ENCODE results near the gene TMEM106C.

TMEM106C gene

DNA sequence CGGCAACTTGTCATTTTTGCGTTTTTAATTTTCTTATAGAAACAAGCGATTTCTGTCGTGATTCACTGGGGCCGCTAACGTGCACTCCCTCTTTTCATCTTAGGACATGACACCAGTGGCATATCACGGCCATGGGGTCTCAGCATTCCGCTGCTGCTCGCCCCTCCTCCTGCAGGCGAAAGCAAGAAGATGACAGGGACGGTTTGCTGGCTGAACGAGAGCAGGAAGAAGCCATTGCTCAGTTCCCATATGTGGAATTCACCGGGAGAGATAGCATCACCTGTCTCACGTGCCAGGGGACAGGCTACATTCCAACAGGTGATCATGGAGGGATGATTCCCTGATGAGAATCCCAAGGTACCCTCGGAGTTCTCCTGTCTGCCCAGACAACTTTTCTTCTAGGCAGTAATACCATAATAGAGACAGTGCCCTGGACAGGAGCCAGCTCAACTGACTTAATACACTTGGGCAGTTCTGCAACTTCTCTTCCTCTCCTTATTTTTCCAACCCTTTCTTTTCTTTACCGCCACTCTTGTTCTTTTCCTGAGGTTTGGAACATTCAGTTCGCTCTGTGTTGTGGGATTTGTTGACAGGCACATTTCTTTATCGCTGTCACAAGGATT, 821 bp downstream of the TMEM106C start:
- peak overlapping the region; percentile 92 for H3K4me3 ChIP-seq (ENCODE audit: low read depth, low read length)
- TF ChIP-seq CTCF (IDR thresholded peaks at IDR 0.05; ENCODE audit: borderline replicate concordance, insufficient read depth, low read depth, low read length): no peak

DNA sequence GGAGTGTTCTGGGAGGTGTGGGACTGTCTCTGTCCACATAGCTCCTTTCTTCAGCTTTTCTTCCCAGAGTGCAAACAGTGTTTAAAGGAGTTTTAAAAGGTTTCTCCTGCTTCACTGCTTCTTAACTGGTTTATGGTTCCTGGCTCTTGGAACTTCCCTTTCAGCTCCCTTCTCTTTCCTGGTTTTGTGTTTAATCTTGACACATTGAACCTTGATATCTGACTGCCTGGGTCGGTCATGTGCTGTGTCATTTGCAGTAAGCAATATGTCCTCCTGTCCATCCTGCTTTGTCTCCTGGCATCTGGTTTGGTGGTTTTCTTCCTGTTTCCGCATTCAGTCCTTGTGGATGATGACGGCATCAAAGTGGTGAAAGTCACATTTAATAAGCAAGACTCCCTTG, 2.2 kb downstream of the TMEM106C start:
- no peak overlapping the region for H3K4me3 ChIP-seq (ENCODE audit: low read depth, low read length)
- no peak for TF ChIP-seq CTCF (IDR thresholded peaks at IDR 0.05; ENCODE audit: borderline replicate concordance, insufficient read depth, low read depth, low read length)

DNA sequence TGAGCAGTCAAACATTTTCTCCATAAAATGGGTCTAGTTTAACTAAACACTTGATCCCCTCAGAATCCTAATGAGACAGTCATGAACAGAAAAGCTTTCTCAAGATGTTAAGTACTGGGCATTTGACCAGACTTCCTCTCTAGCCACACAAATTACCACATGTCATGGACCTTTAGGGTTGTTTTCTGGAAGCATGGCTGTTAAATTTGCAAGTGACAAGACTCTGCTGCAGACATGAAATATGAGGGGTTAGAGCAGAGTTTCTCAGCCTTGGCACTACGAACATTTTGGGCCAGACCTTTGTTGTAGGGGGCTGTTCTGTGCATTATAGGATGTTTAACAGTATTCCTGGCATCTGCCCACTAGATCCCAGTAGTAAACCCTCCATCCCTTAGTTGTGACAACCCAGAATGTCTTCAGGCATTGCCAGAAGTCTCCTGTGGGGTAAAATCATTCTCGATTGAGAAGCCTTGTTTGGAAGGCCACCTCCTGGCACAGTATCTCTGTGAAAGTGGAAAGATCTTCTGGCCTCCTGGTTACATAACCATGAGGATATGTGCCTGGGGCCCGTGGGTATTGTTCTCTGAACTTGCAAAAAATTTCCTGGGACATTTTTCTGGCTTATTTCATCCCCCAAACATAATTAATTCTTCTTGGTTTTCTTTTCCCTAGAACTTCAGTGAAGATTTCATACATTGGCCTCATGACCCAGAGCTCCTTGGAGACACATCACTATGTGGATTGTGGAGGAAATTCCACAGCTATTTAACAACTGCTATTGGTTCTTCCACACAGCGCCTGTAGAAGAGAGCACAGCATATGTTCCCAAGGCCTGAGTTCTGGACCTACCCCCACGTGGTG, 4.3 kb downstream of the TMEM106C start:
- no peak overlapping the region for H3K4me3 ChIP-seq (ENCODE audit: low read depth, low read length)
- no peak for TF ChIP-seq CTCF (IDR thresholded peaks at IDR 0.05; ENCODE audit: borderline replicate concordance, insufficient read depth, low read depth, low read length)

DNA sequence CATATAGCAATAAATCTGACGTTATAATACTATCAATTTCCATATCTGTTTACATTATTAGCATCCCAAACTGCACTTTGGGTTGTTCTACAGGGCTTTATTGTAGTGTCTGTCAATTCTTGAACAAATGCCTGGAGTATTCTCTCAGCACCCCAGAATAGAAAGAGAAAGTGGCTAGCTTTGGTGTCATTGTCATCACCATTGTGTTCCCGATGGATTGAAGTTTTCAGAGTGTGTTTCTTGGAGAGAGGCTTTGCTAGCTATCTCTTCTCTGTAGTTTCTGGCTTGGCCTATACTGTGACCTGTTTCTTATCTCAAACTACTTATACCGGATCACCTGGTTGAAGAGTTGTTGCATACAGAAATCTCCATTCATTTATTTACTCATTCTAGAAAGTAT, 6.4 kb downstream of the TMEM106C start:
- TF ChIP-seq CTCF (IDR thresholded peaks at IDR 0.05; ENCODE audit: borderline replicate concordance, insufficient read depth, low read depth, low read length): no peak
- no peak overlapping the region for H3K4me3 ChIP-seq (ENCODE audit: low read depth, low read length)

DNA sequence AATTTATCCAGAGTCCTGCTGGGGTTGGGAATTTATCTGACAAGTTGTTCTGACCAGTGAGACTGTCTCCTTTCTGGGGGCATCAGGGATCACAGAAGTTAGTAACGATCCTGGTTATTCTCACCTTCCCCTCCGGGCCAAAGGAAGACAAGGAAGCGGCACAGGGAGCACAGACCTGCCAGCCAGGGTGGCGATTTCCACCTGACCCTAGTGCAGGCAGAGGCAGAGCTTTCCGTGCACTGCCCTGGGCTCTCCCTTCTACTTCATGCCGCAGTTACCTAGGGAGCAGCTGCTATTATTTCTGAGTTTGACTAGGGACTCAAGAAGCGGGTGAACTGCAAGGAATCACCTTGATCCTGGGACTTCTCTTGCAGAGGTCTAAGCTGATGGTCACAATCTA, 7.4 kb downstream of the TMEM106C start:
- no peak for TF ChIP-seq CTCF (IDR thresholded peaks at IDR 0.05; ENCODE audit: borderline replicate concordance, insufficient read depth, low read depth, low read length)
- no peak overlapping the region for H3K4me3 ChIP-seq (ENCODE audit: low read depth, low read length)

DNA sequence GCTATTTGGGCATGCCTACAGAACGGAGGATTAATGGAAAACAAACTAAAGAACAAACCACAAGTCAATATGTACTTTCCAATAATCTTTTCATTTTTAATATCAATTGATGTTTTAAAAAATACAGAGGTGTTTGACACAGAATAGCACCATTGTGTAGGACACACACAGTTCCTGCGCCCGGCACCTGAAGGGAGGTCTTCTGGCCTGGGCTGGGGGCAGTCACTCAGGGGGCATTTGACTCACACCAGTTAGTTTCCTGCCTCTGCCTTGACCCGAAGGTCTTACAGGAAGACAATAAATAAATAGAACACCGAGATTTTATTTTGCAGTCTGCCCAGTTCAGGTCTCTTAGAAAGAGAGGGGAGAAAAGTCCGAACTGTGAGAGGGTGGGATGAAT, 9.5 kb downstream of the TMEM106C start:
- no peak for TF ChIP-seq CTCF (IDR thresholded peaks at IDR 0.05; ENCODE audit: borderline replicate concordance, insufficient read depth, low read depth, low read length)
- H3K4me3 ChIP-seq (ENCODE audit: low read depth, low read length): no peak overlapping the region

DNA sequence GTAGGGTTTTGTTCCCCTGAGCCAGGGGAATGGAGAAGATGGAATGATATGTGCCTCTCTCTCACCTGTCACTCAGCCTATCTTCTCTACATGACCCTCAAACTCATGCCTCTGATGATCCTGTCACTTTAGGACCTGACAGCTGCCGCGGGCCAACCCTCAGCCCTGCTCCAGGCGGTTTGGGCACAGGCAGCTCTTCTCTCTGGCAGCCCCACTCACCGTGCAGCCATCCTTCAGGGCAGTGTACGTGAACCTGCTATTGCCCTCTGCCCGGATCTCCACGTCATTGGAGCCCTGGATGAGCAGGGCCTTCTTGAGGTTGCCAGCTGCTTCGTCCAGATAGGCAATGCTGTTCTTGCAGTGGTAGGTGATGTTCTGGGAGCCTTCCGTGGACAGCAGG, 10.5 kb downstream of the TMEM106C start:
- no peak for TF ChIP-seq CTCF (IDR thresholded peaks at IDR 0.05; ENCODE audit: borderline replicate concordance, insufficient read depth, low read depth, low read length)
- no peak overlapping the region for H3K4me3 ChIP-seq (ENCODE audit: low read depth, low read length)

All from GM12875 (cell line).